ENCODE data around the gene TSC22D4. TPM values are rescaled to one million over a fixed set of nuclear protein-coding genes. Genes with fewer than 3 reads are reported as not detected.

TSC22D4 gene
- total and polyA plus RNA-seq, 9 of the 15 experiments (the other 6 are each of a cell fraction or from before 2014, with no cell fraction given) = 0.37 to 107 (median 28.7) TPM

- 0 out of 2 replicates have a peak, but pooled peaks have one; percentile 41 for TF ChIP-seq ELK1 (CRISPR knock-in tag; IDR thresholded peaks at IDR 0.05)
- peak; percentile 69; the same call in 1 of the 2 replicates for TF ChIP-seq MTF1 (CRISPR knock-in tag; IDR thresholded peaks at IDR 0.05; ENCODE audit: borderline replicate concordance)
- no peak for TF ChIP-seq ZNF766 (CRISPR knock-in tag; conservative IDR thresholded peaks at IDR 0.05)
- no peak for TF ChIP-seq ZNF134 (CRISPR knock-in tag; conservative IDR thresholded peaks at IDR 0.05)
- TF ChIP-seq SAFB (IDR thresholded peaks at IDR 0.05; ENCODE audit: borderline replicate concordance, low read depth, low read length) = no peak
- TF ChIP-seq THRB (CRISPR knock-in tag; conservative IDR thresholded peaks at IDR 0.05) = no peak
- TF ChIP-seq SP2 (IDR thresholded peaks at IDR 0.05; ENCODE audit: extremely low read depth, low read depth, low read length, poor library complexity, severe bottlenecking) = no peak
- TF ChIP-seq HDAC8 (tag; IDR thresholded peaks at IDR 0.05) = no peak
- no peak for TF ChIP-seq DEAF1 (CRISPR knock-in tag; IDR thresholded peaks at IDR 0.05)
- TF ChIP-seq MCM2 (IDR thresholded peaks at IDR 0.05; ENCODE audit: low read depth) = no peak
- TF ChIP-seq RHOXF2B (CRISPR knock-in tag; conservative IDR thresholded peaks at IDR 0.05) = no peak
- no peak for TF ChIP-seq CREBBP (IDR thresholded peaks at IDR 0.05; ENCODE audit: low read depth, low read length)
- TF ChIP-seq HNRNPL (IDR thresholded peaks at IDR 0.05; ENCODE audit: low read depth, low read length) = no peak
- no peak for TF ChIP-seq ZFP91 (CRISPR knock-in tag; IDR thresholded peaks at IDR 0.05)
Measured at GRCh38 chr7:100427762-100428198, 51.2 kb downstream of the TSC22D4 start (continued).

Data from K562 (cell line).